ENCODE results near the gene TIMP2. TPM values are rescaled to one million over a fixed set of nuclear protein-coding genes. Genes with fewer than 3 reads are reported as not detected.

Gene TIMP2
- total and polyA plus RNA-seq, 4 donors: 8.9 to 37.6 (median 10.1) TPM

DNA sequence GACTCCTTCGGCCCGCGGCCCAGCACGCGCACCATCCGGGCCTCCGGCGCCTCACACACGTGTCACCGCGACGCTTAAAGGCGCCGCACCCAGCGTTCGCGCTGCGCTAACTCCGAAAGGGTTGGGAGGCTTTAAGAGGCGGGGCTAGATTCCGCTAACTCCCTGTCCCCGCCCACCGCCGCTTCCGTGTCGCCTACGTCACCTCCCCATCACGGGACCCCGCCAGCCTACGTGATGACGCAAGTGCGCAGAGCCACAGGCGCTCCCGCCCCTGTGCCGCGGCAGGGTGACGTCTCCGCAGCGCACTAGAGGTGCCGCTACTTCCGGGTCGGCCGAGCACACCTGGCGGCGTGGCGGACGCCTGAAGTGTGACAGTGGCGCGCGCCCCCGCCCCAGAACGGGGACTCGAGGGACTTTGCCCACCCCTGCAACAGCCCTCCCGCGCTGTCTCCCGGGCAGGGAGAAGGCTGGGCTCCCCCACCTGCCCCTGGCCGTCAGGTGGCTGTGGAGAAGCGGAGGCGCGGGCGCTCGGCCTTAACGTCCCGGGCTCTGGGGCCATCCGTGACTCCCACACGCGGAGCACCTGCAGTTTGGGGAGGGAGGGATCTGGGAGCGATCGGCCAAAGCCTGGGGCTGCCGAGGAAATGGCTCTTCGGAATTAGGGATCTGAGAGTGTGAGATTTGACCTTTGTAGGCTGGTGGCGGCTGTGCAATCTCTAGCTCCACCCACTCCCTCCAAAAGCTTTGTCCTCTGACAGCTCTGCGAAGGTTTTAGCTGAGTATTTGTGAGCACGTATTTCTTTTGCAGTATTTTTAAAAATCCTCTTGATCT lies 84.2 kb downstream of the TIMP2 start, which contains the start of gene USP36 (continued):
- peak in 1 of 2 donors; percentile 12 for TF ChIP-seq HNF4A (conservative IDR thresholded peaks at IDR 0.05)
- peak in 1 of 2 donors; percentile 20 for TF ChIP-seq RAD21 (IDR thresholded peaks at IDR 0.05)
- TF ChIP-seq TAF1 (conservative IDR thresholded peaks at IDR 0.05): peak; percentile 77

DNA sequence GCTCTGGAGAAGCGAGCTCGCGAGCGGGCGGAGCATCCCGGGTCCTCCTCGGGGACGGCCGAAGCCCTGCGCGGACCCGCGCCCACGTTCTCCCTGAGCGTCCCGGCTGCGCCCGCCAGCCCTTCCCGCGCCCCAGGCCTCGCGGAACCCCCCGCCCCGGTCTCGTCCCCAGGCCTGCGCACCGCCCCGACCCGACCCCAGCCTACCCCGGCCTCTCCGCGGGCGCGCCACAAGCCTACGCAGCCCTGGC lies 84.7 kb downstream of the TIMP2 start:
- peak overlapping the region; percentile 80 to 99 (median 87) for H3K4me3 ChIP-seq (ENCODE audit: low read depth in 1 of 3, low read length in 3 of 3)
- peak overlapping the region; percentile 95 to 99 for H3K27ac ChIP-seq (ENCODE audit: low read depth in 1 of 2, low read length in 2 of 2)
- peak overlapping the region in 1 of 2 donors; percentile 61 for H3K9ac ChIP-seq (ENCODE audit: low read depth in 1 of 2, low read length in 2 of 2)
- WGBS: under 1% methylated on average over 35 of the region's 35 CpGs
- peaks cover 0 to 26% (median 20%) of the 10 kb centered on the region in 4 donors for H3K4me1 ChIP-seq (ENCODE audit: control insufficient read depth in 4 of 4, insufficient read depth in 4 of 4, low read length in 3 of 4)
- DNase-seq (ENCODE audit: low spot score): no peak
- no peaks in the 10 kb centered on the region for H3K27me3 ChIP-seq (ENCODE audit: control insufficient read depth in 4 of 4, insufficient read depth in 4 of 4, low read length in 3 of 4)
- H3K36me3 ChIP-seq (ENCODE audit: control insufficient read depth in 4 of 4, insufficient read depth in 3 of 4, low read depth in 1 of 4, low read length in 3 of 4): peaks cover 4 to 22% (median 20%) of the 10 kb centered on the region in 4 donors
- TF ChIP-seq SP1 (IDR thresholded peaks at IDR 0.05) (no peak), TAF1 (conservative IDR thresholded peaks at IDR 0.05) (no peak), NR2F2 (IDR thresholded peaks at IDR 0.05) (no peak), JUND (IDR thresholded peaks at IDR 0.05) (no peak), RAD21 (IDR thresholded peaks at IDR 0.05) (no peak), HNF4A (conservative IDR thresholded peaks at IDR 0.05) (no peak), EGR1 (IDR thresholded peaks at IDR 0.05; ENCODE audit: low read depth in 2 of 2) (no peak), HNF4G (IDR thresholded peaks at IDR 0.05) (no peak), FOXA1 (IDR thresholded peaks at IDR 0.05) (no peak), FOXA2 (IDR thresholded peaks at IDR 0.05) (no peak), GABPA (IDR thresholded peaks at IDR 0.05 in 1 of 2, conservative IDR thresholded peaks at IDR 0.05 in 1 of 2) (no peak), RXRA (IDR thresholded peaks at IDR 0.05) (no peak), YY1 (IDR thresholded peaks at IDR 0.05) (no peak)
- TF ChIP-seq, protein P1, sequence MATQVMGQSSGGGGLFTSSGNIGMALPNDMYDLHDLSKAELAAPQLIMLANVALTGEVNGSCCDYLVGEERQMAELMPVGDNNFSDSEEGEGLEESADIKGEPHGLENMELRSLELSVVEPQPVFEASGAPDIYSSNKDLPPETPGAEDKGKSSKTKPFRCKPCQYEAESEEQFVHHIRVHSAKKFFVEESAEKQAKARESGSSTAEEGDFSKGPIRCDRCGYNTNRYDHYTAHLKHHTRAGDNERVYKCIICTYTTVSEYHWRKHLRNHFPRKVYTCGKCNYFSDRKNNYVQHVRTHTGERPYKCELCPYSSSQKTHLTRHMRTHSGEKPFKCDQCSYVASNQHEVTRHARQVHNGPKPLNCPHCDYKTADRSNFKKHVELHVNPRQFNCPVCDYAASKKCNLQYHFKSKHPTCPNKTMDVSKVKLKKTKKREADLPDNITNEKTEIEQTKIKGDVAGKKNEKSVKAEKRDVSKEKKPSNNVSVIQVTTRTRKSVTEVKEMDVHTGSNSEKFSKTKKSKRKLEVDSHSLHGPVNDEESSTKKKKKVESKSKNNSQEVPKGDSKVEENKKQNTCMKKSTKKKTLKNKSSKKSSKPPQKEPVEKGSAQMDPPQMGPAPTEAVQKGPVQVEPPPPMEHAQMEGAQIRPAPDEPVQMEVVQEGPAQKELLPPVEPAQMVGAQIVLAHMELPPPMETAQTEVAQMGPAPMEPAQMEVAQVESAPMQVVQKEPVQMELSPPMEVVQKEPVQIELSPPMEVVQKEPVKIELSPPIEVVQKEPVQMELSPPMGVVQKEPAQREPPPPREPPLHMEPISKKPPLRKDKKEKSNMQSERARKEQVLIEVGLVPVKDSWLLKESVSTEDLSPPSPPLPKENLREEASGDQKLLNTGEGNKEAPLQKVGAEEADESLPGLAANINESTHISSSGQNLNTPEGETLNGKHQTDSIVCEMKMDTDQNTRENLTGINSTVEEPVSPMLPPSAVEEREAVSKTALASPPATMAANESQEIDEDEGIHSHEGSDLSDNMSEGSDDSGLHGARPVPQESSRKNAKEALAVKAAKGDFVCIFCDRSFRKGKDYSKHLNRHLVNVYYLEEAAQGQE (IDR thresholded peaks at IDR 0.05): no peak
- TF ChIP-seq, protein P2, sequence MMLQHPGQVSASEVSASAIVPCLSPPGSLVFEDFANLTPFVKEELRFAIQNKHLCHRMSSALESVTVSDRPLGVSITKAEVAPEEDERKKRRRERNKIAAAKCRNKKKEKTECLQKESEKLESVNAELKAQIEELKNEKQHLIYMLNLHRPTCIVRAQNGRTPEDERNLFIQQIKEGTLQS (IDR thresholded peaks at IDR 0.05): no peak
- TF ChIP-seq, protein P3, sequence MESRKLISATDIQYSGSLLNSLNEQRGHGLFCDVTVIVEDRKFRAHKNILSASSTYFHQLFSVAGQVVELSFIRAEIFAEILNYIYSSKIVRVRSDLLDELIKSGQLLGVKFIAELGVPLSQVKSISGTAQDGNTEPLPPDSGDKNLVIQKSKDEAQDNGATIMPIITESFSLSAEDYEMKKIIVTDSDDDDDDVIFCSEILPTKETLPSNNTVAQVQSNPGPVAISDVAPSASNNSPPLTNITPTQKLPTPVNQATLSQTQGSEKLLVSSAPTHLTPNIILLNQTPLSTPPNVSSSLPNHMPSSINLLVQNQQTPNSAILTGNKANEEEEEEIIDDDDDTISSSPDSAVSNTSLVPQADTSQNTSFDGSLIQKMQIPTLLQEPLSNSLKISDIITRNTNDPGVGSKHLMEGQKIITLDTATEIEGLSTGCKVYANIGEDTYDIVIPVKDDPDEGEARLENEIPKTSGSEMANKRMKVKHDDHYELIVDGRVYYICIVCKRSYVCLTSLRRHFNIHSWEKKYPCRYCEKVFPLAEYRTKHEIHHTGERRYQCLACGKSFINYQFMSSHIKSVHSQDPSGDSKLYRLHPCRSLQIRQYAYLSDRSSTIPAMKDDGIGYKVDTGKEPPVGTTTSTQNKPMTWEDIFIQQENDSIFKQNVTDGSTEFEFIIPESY (IDR thresholded peaks at IDR 0.05): no peak
- no peaks in the 10 kb centered on the region for H3K9me3 ChIP-seq (ENCODE audit: control insufficient read depth in 4 of 4, low read length in 3 of 4)
